Fibroblast of skin of back (primary cell): Measurements from ENCODE around the gene PRXL2A.

Source experiments
- DNase-seq: peaks from one replicate; pipeline ENCODE4 v3.0.0-alpha.2; 2013

The PRXL2A gene

DNA sequence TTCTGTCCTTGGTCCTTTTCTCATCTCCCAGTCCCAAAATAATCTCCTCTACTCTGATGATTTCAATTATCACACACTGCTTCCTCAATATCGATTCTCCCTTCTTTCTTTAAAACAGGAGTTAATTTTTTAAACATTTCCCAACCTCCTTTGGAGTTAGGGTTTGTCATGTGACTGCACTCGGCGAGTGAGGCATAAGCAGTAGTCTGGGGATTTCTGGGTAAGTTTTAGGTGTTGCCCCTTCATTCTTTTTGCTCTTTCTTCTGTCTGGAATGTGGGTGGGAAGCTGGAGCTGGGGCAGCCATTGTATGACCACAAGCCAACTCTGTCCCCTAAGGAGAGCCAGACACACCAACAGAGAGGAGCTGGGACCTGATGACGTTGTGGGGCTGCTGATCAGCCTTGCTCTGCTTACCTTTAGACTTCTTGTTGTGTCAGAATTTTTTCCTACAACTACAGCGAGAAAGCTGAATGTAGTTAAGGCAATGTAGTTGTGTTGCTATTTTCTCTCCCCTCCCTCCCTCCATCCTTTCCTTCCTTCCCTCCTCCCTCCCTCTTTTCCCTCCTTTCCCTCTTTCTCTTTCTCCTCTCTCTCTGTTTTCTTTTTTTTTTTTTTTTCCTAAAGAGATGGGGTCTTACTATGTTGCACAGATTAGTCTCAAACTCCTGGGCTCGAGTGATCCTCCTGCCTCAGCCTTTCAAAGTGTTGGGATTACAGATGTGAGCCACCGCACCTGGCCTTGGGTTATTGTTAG, 39.3 kb downstream of the PRXL2A start:
- DNase-seq, result no peak

DNA sequence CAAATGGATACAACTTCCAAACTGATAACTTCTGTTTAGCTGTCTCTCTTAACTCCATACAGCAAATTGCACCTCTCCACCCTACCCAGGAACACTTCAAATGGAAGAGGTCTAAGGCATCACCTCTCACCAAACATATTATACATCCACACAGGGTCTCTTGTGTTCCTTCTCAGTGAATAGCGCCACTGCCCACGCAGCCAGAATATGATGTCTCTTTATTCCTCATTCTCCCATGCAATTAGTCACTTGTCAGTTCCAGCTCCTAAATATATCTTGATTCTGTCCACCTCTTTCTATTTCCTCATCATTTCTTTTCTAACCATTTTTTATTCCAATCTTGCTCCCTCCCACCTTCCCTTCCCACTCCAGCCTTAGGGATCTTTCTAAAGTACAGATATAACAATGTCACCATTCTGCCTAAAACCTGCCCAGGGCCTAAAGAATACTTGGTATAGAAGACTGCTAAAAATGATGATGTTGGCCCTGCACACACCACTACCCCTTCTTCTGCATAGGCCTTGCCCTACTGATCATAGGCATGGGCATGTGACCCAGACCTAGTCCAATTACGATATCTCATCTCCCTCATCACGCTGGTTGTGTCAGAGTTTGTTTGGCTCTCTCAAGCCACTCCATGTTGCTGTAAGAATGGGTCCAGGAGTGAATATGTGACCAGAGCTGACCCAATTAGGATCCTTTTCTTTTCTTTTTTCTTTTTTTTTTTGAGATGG, 40.0 kb downstream of the PRXL2A start:
- DNase-seq, result no peak

DNA sequence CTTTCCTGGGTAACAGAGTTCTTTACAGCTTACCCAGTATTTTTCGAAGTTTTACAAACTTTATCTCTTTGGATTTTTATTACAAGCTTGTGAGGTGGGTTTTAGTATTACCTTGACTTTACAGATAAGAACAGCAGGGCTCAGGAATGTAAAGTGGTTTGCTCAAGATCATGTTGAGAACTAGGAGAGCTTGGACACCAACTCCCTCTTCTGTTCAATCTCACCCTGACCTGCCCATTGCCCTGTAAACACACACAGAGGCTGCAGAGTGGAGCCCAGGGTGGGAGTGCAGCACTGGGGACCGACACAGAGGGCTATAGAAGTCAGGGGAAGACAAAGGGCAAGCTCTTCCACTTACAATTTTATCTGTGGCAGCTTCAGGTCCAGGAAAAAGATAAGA, 41.2 kb downstream of the PRXL2A start:
- DNase-seq, result no peak

DNA sequence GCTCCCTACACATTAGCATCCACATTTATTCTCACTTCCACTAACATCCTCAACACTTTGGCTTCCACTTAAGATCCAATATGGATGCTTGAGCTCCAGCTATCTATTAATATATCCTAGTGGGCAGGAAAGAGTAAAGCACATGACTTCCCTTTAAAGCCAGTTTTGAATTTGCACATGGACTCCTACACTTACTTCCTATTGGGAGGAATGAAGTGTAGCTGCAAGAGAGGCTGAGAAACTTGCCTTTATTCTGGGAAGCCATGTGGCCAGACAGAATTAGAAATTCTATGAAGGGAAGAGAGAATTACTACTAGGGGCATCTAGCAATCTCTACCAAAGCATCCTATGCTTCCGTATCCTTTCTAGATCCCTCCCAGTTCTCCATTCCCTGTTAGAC, 42.8 kb downstream of the PRXL2A start:
- DNase-seq, result no peak

DNA sequence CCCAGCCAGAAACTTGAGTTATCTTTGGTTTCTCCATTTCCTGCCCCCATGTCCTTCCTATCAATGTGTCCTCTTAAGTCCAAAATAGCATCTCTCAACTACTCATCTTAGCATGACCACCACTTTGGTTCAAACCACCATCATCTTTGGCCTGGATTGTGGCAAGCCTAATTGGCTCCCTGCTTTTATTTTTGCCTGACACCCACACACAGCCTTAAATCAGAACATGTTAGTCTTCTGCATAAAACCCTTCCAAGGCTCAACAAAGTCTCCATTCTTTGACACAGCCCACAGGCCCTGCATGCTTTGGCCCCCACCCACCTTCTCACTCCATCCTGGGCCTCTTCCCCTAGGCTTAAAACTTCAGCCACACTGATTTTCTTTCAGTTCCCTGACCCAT, 43.7 kb downstream of the PRXL2A start:
- no peak for DNase-seq

DNA sequence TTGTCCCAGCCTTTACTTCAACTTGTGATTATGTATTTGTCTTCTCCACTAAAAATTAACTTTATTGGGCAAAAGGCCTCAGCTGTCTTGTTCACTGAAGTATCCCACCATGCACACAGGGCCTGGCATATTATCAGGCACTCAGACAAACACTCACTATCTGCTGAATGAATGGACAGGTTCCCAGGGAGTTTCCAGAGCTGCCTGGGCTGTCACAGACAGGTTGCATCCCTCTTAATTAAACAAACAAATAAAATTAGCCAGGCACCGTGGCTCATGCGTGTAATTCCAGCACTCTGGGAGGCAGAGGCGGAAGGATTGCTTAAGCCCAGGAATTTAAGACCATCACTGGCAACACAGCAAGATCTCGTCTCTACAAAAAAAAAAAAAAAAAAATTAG, 44.3 kb downstream of the PRXL2A start:
- DNase-seq, result no peak

DNA sequence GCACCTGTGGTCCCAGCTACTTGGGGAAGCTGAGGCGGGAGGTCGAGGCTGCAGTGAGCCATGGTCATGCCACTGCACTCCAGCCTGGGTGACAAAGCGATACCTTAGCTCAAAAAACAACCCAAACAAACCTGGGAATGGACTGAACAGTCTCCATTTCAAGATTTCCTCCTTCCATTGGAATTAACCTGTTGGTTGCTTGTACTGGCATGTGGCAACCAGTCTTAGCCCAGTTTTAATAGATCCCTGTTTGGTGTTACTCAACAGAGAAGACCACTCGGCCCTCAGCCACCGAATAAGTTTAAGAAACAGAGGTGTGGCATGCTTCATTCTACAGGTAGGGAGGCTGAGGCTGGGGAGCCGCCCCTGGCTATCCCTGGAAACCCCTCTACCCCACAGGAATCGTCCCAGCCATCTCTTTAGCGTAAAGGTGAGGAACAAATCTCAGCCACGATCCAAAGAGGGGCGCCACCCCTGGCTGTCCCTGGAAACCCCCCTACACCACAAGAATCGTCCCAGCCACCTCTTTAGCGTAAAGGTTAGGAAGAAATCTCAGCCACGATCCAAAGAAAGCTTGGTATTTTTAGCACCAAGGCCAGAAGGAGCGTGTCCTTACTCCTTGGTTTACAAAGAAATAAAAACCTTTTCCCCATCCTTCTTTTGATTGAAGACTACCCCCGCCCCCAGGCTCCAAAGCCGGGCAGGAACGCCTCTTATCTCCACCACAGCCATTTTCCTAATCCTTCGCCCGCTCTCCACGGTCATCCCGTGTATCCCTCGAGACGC, 44.9 kb downstream of the PRXL2A start:
- no peak for DNase-seq

DNA sequence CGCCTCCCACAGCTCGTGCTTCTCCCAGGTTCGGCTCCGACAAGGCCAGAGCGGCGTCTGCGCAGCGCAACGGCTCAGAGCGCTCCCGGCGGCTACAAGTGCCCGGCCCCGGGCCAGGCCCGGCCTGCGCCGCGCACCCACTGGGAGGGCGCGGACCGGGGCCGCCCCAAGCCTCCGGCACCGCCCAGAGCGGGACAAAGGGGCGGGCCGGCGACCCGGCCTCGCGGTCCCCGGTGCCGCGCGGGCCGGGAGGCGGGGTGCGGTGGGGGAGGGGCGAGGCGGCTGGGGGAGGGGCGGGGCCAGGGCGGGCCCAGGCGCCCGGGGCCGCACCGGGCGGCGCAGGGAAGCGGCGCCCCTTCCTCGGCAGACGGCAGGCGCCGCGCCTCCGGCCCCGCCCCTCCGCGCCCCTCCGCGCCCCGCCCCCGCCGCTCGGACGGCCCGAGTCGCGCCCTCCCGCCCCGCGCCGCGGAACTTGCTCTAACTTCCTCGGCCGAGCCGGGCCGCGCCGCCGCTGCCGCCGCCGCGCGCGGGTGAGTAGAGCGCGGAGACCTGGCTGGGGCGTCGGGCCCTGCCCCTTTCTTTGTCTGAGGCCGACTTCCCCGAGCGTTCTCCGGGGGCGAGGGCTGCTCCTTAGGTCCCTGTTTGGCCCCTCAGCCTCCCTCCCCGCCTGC, 45.6 kb downstream of the PRXL2A start, which contains the start of gene TSPAN14:
Gene TSPAN14 (plus strand): TSS at position 469 of the 671 bp plus-strand sequence. CDS start 34,924 bp downstream, outside the sequence.
- DNase-seq, result peak; percentile 79

DNA sequence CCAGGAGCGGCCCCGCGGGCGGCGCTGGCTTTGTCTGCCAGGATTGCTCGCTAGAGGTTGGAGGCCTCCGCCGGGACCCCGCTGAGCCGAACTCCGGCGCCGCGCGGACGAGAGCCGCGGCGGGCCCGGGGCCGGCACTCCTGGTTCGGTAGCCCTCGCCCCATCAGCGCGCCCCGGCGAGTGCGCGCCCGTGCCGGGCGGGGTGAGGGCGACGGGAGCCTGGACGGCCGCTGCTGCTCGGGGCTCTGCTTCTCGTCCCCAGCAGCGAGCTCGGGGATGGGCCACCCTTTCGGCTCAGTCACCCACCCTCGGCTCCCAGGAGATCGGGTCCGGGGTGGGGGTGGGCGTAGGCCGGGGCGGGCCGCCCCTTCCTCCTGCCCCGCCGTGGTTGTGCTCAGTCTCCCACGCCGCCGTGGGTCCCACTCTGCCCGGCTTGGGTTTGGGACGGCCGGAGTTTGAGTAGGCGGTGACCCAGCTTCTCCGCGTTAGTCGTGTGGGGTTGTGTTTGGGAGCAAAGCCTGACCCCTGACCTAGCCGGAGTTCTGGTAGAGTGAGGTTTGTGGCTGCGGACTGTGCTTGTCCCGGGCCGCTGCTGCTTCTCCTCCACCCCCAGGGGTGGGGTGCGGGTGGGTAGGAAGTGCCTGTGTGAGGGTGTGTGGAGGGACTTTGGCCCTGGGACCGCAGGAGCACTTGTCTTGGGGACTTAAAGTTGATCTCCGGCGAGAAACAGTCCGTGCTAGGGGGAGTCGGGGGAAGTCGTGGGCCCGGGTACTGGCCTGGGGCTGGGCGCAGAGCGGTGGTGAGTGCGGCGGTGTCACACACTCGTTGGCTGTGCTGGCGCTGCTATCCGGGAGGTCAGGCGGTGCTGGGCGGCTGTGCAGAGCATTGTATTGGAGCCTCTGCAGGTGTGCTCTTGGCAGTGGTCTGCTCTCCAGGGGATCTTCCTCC, 46.4 kb downstream of the PRXL2A start:
- peak; percentile 33 for DNase-seq

DNA sequence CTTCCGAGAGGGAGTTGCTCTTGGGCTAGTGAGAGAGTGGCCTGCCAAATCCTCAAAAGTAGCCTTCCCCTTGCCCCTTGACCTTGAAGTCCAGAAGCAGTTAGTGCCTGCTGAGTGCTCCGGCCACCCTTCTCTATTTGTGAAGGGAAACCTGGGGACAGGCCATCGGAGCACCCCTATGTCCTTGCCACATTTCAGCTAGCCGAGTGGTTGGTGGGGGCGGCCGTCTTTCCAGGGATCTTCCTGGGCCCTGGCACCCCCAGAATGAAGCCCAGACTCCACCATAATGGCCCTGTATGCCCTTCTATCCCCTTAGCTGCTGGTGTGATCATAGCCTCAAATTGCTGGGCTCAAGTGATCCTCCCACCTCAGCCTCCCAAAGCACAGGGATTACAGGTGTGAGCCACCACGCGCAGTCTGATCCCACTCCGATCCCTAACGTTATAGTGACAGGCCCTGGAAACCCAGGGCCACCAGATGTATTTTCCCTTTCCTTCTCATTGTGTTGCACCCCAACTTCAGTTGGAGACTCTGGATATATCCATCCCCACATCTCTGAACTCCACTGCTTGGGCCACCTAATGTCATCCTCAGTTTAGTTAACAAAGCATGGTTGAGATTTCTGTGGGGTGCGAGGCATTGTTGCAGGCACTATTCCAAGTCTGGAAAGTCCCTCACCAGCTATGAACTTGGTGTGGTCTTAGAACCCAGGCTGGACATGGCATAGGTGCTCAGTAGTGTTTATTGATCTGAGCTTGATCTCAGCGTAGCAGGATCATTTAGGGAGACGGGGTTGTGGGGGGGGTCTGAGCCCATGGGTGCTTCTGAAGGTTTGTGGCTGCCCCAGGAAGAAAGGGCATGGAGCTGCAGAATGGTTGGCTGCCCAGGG, 47.4 kb downstream of the PRXL2A start:
- no peak for DNase-seq

DNA sequence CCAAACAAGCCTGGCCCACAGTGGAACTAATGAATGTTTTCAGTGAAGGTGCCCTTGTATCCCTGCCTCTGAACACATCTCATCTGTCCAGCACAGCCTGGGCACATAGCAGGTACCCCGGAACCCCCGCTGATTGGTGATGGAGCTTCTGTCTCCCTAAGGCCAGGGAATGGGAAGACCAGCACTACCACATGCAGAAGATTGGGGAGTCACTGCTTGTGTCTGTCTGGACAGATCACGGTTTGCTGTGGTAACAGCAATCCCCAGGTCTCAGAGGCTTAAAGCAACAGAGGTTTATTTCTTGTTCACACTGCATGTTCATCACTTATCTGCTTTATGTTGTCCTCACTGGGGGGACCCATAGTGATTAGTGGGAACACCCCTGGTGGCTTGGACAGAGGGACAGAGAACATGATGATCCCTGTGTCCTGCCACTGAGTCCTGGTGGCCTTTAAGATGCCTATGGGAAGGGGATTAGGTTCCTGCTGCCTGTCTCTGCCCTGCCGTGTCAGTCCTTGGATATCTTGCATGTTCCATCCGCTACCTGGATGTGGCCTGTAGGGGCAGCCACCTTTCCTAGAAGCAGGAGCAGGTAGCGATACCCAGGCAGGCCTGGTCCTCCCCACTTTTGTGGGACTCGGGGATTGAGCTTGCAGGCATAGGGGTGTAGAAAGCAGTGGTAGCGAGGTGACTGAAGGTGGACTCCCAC, 49.4 kb downstream of the PRXL2A start:
- no peak for DNase-seq

DNA sequence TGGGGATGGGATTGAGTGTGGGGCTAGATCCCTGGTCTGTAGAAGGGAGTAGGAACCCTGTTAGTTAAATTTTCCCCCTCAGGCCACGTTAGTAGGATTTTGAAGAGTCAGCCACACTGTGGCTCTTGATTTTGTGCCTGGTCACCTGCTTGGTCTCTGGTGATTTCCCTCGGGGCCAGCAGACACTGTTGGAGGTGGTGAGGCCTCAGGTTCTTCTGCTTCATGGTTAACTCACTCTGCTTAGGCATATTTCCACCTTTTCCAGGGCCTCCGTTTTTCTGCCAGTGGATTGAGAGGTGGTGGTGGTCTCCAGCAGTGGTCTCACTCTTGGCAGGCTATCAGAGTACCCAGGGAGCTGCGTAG, 49.9 kb downstream of the PRXL2A start:
- no peak for DNase-seq

DNA sequence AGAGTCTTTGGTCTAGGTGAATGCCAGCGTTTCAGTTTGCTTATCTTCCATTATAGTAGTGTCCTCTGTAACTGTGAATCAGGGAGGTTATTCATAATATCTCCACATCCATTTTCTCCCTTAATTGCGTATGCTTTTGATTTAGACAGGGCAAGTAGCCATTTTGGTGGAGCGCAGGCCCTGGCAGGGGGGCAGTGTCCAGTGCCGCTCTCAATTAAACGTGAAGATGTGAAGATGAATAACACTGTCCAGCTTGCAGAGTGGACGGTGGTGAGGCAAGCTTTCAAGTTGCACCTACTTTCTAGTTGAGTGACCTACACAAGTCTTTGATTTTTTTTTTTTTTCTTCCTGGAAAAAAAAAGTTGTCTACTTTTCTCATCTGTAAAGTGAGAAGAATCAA, 50.3 kb downstream of the PRXL2A start:
- no peak for DNase-seq

DNA sequence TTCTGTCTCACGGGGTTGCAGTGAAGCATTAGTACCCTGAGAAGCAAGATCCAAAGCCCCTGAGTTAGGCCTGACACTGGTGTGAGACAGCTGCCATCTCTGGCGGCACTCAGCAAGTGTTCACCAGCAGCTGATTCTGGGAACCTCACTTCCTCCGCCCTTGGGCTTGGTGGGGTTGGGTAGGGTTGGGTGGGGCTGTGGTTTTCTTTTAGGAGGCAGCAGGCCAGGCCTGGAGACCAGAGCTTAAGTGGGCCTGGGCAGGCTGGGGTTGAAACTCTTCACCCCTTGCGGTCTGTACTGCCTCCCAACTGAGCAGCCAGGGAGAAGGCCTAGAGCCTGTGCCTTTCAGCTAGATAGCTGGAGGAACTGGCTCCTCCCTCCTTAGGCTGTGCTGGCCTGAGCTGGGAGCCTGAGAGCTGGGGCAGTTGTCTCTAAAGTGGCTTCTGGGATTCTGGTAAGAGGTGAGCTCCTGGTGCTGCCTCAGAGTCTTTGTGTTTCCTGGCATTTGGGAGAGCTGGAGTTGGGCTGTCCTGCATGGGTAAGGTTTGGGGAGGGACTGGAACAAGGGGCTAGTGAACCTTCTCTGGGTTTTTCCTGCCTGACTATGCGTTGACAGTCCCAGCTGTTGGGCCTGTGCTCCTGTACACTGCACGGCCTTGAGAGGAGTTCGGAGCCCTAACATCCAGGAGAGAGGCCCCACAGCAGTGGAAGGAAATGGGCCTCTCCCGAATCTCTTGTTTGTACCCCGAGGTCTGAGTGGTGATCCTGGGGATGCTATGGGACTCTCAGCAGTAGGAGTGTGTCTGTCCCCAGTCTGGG, 50.9 kb downstream of the PRXL2A start:
- peak; percentile 80 for DNase-seq

DNA sequence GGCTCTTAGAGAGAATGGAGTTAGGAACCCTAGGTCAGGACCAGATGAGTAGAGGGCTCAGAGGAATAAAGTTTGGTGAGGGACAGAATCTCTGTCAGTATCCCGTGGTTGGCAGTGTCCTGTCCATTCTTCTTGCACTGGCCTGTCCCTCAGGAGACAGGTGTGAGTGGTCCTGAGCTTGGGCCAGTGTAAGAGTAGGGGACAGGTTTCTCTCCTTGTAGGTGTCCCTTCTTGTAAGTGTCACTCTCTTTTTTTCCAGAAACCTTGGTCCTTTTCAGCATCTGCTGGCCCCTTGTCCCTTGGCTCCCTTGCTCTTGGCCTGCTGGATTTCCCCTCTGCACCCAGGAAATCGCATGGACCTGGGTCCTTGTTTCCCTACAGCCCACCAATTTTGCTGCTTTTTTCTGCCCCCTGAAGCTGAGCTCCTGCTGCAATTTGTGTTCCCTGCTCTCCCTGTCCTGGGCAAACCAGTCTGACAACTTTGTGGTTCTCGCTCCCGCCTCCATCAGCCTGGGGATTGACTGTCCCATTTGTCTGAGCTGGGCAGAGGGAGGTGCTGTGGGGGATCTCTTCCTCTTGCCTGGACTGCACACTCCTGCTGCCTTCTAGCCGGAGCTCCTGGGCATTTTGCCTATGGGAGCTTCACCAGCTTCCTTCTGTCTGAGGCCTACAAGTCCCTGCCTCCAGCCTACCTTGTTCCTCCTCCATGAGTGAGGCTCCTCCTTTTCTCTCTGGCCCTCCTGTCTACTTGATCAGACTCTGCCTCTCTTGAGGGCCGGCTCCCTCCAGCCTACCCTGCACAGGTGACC, 52.3 kb downstream of the PRXL2A start:
- peak; percentile 35 for DNase-seq

DNA sequence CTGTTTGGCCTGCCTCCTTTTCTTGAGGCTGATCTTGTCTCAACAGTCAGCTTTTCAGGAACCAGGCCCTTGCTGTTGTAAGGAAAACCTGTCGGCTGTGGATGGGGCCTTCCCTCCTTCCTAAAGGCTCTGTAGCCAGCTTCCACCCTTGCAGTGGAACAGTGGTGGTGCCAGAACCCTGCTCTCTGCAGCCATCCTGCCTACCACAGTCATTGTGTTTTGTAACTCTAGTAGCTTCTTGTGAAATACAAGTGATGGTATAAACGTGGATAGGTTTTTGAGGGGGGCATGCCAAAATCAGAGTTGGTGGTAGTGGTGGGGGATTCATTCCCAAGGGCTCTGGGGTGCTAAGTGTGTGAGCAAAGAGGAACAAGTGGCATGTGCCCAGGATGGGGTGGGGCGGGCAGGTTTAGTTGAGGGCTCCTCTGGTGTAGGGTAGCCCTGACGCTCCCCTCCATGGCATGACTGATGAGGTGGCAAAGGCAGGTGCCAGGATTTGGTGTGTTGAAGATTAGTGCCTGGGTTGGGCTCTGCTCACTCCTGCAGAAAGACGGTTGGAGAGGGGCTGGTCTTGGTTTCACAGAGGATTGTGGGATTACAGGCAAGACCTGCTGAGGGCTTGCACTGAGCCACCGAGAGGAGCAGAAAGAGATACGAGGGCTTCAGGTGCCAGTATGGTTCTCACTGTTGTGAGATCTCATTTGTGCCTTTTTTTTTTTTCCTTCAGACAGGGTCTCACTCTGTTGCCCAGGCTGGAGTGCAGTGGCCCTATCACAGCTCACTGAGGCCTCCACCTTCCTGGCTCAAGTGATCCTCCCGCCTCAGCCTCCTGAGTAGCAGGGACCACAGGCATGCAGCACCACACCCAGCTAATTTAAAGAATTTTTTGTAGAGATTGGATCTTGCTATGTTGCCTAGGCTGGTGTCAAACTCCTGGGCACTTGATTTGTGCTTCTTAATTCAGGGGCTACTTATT, 53.1 kb downstream of the PRXL2A start:
- no peak for DNase-seq
